Aorta (tissue), 5 donors: Measurements from ENCODE around the gene SPDYE1. TPM values are rescaled to one million over a fixed set of nuclear protein-coding genes. Genes with fewer than 3 reads are reported as not detected.
"Not testable (repeated sequence)": the region's sequence is repeated elsewhere in the genome, so short reads cannot be mapped to it uniquely, and the experiment has no call there.

Source experiments
- ATAC-seq: fragments of 200-7000 bp; cut with Tn5 transposase; one replicate; pipeline ENCODE4 v1.9.1; 2022; ENCODE audit warnings: moderate library complexity; ENCODE audit not compliant: low FRiP score
- DNase-seq, 2 donors: peaks; one replicate each; pipeline ENCODE4 v3.0.0-alpha.2; 2020
- H3K27ac ChIP-seq, 2 donors: one replicate each; pipeline ENCODE4 v1.5.1; 2013; ENCODE audit warnings: low read length in 2 of 2, mild to moderate bottlenecking in 2 of 2, moderate library complexity in 2 of 2, control low read depth in 1 of 2, inconsistent platforms in 1 of 2, low read depth in 1 of 2
- H3K27me3 ChIP-seq, 2 donors: one replicate each; pipeline ENCODE4 v1.6.1; 2013; ENCODE audit warnings: control low read depth in 1 of 2, low read length in 1 of 2, mild to moderate bottlenecking in 1 of 2, moderate library complexity in 1 of 2; ENCODE audit not compliant: insufficient read depth in 2 of 2, control insufficient read depth in 1 of 2
- H3K36me3 ChIP-seq, 2 donors: one replicate each; pipeline ENCODE4 v1.6.1; 2013; ENCODE audit warnings: control low read depth in 1 of 2, low read length in 1 of 2, mild to moderate bottlenecking in 1 of 2; ENCODE audit not compliant: insufficient read depth in 2 of 2, control insufficient read depth in 1 of 2
- H3K4me1 ChIP-seq, 2 donors: one replicate each; pipeline ENCODE4 v1.6.1; 2013; ENCODE audit warnings: low read length in 2 of 2, control low read depth in 1 of 2, mild to moderate bottlenecking in 1 of 2, moderate library complexity in 1 of 2; ENCODE audit not compliant: insufficient read depth in 2 of 2, control insufficient read depth in 1 of 2
- H3K4me3 ChIP-seq, 2 donors: one replicate each; pipeline ENCODE4 v1.5.1; 2013; ENCODE audit warnings: low read length in 2 of 2, control low read depth in 1 of 2, mild to moderate bottlenecking in 1 of 2
- H3K9me3 ChIP-seq: one replicate; pipeline ENCODE4 v1.6.1; 2013; ENCODE audit warnings: mild to moderate bottlenecking, low read length; ENCODE audit not compliant: control insufficient read depth
- WGBS, 2 donors: extraction: QIAGEN DNeasy Blood & Tissue Kit; methylation state at CpG; one replicate each; pipeline ENCODE4 v1.1.7; 2013; 5-methylcytosine and 5-hydroxymethylcytosine counted together
- intact Hi-C, 2 donors: fragments of 100-400 bp; cut with DNase I; formaldehyde crosslinking; loops; one replicate each; pipeline versions ENCODE4 v1.14.2 to v1.15.0; 2022
- polyA plus RNA-seq, 2 donors: library from polyadenylated mRNA; stranded (reverse); fragments of 200-250 nt; gene quantifications; one replicate each; pipeline ENCODE4 v1.2.3, GENCODE V29; 2013
- total RNA-seq, 2 donors: library from RNA; stranded (reverse); fragmentation: NEBNext Ultra II Directional; extraction: Animal tissue kit (Norgen Biotek cat#: 25700); gene quantifications; one replicate each; pipeline ENCODE4 v1.2.1, GENCODE V29; 2021
- donor health status: healthy with polysubstance abuse.
- donor health status: Bipolar disorder and iron deficiency.
- donor health status: DM: no; HTN: no; CAD: no.
- donor health status: DM: no; HTN: no; CAD: no.
- donor health status: DM: yes; HTN: yes; CAD: no.

The SPDYE1 gene
- total and polyA plus RNA-seq, 4 donors, result 0.05 TPM; not detected in 3

DNA sequence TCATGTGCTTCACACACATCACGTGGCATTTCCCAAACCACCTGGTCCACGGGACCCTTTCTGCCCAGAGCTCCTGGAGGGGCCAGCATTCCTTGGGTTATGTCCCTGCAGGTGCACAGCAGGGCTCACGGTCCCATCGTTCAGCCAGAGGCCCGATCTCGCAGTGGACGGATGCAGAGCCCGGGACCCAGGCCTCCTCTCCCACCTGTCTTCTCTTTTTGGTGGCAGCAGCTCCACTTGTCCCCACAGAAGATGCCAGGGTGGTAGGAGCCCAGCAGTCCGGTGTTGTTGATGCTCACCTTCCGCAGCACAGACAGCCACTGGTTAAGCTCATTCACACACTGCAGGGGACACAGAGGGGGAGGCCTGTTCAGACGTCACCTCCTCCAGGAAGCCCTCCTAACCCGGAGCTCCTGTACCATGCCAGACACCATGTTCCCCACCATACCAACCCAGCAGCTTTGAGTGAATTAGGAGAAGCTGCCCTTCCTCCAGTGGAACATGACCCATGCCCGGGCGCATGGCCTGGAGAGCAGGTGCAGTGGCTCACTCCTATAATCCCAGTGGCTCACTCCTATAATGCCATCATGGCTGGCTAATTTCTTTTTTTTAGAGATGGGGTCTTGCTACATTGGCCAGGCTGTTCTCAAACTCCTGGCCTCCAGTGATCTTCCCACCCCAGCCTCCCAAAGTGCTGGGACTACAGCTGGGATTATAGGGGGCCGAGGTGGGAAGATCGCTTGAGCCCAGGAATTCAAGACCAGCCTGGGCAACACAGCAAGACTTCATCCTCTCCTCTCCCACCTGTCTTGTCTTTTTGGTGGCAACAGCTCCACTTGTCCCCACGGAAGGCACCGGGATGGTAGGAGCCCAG lies 36.5 kb downstream of the SPDYE1 start:
- H3K4me1 ChIP-seq, H3K27me3 ChIP-seq, H3K9me3 ChIP-seq, DNase-seq, H3K36me3 ChIP-seq, intact Hi-C loops, H3K27ac ChIP-seq, ATAC-seq, H3K4me3 ChIP-seq: not testable (repeated sequence)
- 87 to 91% methylated on average over 16 to 17 of the region's 18 CpGs for WGBS, 2 donors

DNA sequence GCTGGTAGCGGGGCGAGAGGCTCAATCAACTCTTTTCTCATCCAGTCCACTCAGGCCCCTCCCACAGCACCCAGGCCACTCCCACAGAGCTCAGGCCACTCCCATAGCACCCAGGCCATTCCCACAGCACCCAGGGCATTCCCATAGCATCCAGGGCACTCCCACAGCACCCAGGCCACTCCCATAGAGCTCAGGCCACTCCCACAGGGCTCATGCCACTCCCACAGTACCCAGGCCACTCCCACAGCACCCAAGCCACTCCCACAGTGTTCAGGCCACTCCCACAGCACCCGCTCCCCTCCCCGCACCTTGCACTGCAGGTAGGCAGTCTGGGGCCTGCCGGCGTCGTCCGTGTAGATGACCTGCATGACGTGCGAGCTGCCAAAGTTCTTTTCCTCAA lies 38.7 kb downstream of the SPDYE1 start:
- H3K4me1 ChIP-seq, intact Hi-C loops, H3K4me3 ChIP-seq, H3K27ac ChIP-seq, H3K9me3 ChIP-seq, H3K27me3 ChIP-seq, ATAC-seq, H3K36me3 ChIP-seq: not testable (repeated sequence)
- 37 to 60% methylated on average over 7 to 10 of the region's 10 CpGs for WGBS, 2 donors
- peak in 1 of 2 donors; percentile 51 for DNase-seq

- H3K27me3 ChIP-seq, H3K4me1 ChIP-seq, H3K36me3 ChIP-seq, H3K27ac ChIP-seq, H3K9me3 ChIP-seq, ATAC-seq, H3K4me3 ChIP-seq, intact Hi-C loops: not testable (repeated sequence)
- peak in 1 of 2 donors; percentile 2 for DNase-seq
- WGBS, 2 donors, result 82 to 89% methylated on average over 2 of the region's 2 CpGs
Measured at GRCh38 chr7:44037951-44038350, 40.3 kb downstream of the SPDYE1 start.

DNA sequence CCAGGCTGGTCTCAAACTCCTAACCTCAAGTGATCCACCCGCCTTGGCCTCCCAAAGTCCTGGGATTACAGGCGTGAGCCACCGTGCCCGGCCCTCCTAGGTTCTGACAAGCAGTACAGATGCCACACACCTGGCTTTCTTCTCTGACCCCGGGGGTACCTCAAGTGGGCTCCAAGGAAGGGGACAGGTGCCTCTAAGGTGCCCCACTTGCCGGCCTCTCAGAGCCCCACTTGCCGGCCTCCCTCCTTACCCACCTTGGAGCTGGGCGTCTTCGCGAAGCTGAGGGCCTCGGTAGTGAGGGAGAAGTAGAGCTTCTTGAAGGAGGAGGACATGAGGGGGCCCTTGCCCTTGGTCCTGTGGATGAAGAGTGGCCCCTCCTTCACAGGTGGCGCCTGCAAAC lies 40.9 kb downstream of the SPDYE1 start:
- DNase-seq, H3K9me3 ChIP-seq, intact Hi-C loops, H3K4me3 ChIP-seq, H3K36me3 ChIP-seq, H3K4me1 ChIP-seq, H3K27ac ChIP-seq, ATAC-seq, H3K27me3 ChIP-seq: not testable (repeated sequence)
- 56 to 85% methylated on average over 2 to 7 of the region's 12 CpGs for WGBS, 2 donors

DNA sequence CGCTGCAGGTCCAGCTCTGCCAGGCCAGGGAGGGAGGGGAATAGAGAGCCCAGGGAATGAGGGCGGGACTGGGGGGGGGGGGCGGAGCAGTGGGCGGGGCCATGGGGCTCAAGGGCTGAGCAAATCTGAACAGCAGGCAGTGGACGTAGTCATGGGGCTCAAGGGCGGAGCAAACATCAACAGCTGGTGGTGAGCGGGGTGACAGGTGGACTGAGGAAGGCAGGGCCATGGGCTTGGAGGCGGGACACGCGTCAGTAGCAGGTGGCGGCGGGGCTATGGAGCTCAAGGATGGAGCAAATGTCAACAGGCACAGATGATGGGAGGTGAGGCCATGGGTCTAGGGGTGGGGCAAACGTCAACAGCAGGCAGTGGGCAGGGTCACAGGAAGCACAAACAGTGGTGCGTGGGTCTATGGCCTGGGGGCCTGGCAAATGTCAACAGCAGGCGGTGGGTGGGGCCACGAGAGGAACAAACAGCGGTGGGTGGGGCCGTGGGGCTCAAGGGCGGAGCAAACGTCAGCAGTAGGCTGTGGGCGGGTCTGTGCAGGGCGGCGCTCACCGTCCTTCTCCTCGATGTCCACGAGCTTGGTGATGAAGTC lies 41.4 kb downstream of the SPDYE1 start:
- H3K4me1 ChIP-seq, H3K4me3 ChIP-seq, H3K27ac ChIP-seq, H3K36me3 ChIP-seq, H3K27me3 ChIP-seq, H3K9me3 ChIP-seq, intact Hi-C loops: not testable (repeated sequence)
- peak; percentile 95 for DNase-seq
- 6 to 10% methylated on average over 14 to 21 of the region's 26 CpGs for WGBS, 2 donors
- ATAC-seq, result peak; percentile 94

DNA sequence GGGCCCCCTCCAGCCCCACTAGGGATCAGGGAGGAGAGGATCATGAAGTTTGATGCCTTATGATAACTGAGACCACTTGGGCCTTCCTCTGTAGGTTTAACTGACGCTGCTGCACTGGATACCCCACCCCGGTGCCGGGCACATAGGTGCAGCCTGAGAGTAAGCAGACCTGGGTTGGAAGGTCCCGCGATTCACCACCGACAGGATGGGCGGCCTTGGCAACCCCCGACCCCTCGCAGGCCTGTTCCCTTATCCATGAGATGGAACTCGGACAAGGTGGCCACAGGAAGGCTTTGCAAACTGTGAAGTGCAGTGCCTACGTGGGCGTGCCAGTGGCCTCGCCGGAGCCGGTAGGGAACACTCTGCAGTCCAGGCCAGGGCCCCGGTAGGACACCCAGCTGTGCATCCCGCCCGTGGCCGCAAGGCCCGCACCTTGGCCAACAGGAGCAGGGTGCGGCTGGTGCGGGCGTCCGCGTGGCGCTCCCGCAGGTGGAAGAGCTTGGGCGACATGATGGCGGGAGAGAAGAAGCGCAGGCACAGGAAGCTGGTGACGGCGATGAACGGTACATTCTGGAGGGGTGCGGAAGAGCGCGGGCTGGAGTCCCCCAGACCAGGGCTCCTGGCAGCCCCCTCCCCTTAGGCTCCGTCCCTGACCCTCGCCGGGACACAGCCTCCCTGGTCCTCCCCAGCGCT lies 42.2 kb downstream of the SPDYE1 start:
- not testable (repeated sequence) for H3K9me3 ChIP-seq, H3K27ac ChIP-seq, H3K4me3 ChIP-seq, H3K4me1 ChIP-seq, H3K36me3 ChIP-seq, H3K27me3 ChIP-seq
- ATAC-seq, result peak; percentile 3
- intact Hi-C loops, result loop anchor here in 1 of 2 donors (10.0 kb wide), 1 partner anchor 455 kb away; the partner anchor contains the start of gene NUDCD3
- WGBS, 2 donors, result 22 to 38% methylated on average over 7 to 18 of the region's 40 CpGs
- peak in 1 of 2 donors; percentile 19 for DNase-seq

DNA sequence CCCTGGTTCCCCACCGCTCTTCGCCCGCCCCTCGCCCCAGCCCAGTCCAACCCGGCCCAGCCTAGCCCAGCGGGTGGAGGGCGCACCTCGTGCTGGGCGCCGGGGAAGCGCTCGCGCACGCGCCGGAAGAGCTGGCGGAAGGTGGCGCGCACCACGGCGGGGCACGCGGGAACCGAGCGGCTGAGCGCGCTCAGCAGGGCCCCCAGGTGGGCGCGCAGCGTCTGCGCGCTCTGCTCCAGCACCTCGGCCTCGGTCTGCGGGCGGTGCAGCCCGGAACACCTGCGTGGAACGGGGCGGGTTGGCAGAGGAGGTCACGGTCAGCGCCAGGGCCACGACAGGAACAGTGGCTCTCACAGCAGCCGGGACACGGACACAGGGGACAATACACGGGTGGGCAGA lies 42.8 kb downstream of the SPDYE1 start:
- intact Hi-C loops, result loop anchor here in 1 of 2 donors (10.0 kb wide), 1 partner anchor 454 kb away; the partner anchor contains the start of gene NUDCD3

DNA sequence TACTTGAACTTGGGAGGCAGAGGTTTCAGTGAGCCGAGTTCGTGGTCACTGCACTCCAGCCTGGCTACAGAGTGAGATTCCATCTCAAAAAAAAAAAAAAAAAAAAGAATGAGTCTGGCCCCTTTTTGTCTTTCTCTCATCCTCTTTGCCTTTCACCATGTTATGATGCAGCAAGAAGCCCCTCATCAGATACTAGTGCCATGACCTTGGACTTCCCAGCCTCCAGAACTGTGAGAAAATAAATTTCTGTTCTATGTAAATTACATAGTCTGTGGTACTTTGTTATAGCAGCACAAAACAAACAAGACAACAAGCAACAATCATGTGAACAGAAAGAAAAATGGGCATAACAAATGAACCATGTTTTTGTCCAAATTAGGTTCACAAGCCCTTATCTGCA lies 44.5 kb downstream of the SPDYE1 start:
- Histone ChIP-seq H3K36me3 (no peaks in the 10 kb centered on the region), H3K27ac (no peak overlapping the region), H3K27me3 (no peaks in the 10 kb centered on the region), H3K4me1 (no peaks in the 10 kb centered on the region), H3K4me3 (no peak overlapping the region), H3K9me3 (no peaks in the 10 kb centered on the region)
- ATAC-seq (no peak), DNase-seq (no peak)
- intact Hi-C loops, result loop anchor here in 1 of 2 donors (10.0 kb wide), 1 partner anchor 453 kb away; the partner anchor contains the start of gene NUDCD3
- WGBS, 2 donors, result 94 to 100% methylated on average over 2 of the region's 2 CpGs

More for the DNA sequence above, 42.8 kb downstream of the SPDYE1 start:
- not testable (repeated sequence) for H3K36me3 ChIP-seq, H3K27ac ChIP-seq, H3K27me3 ChIP-seq, H3K4me1 ChIP-seq, H3K9me3 ChIP-seq, H3K4me3 ChIP-seq
- ATAC-seq (peak; percentile 34), DNase-seq (peak in 1 of 2 donors; percentile 73)
- 0 to 5% methylated on average over 34 to 46 of the region's 46 CpGs for WGBS, 2 donors
